ENCODE measurements around the gene YY1. TPM values are rescaled to one million over a fixed set of nuclear protein-coding genes. Genes with fewer than 3 reads are reported as not detected.
A peak's percentile ranks its signal among the peaks of the same experiment; 100 is the strongest.

Gene YY1
- 10 to 100 TPM; 24.0 to 80.2 (median 27.7) TPM for polyA plus RNA-seq
- long read RNA-seq, donor 1, result 0 reads
- long read RNA-seq, donor 2, full-length matches to known transcripts, result 34 of 34 reads
- long read RNA-seq, donor 2, partial matches to known transcripts, result 0 of 34 reads
- long read RNA-seq, donor 2, other reads (novel, unspliced or antisense), result 0 of 34 reads
- long read RNA-seq, donor 3, full-length matches to known transcripts, result 52 of 63 reads
- long read RNA-seq, donor 3, partial matches to known transcripts, result 11 of 63 reads
- long read RNA-seq, donor 3, other reads (novel, unspliced or antisense), result 0 of 63 reads
- long read RNA-seq, donor 4, full-length matches to known transcripts, result 3 of 3 reads
- long read RNA-seq, donor 4, partial matches to known transcripts, result 0 of 3 reads
- long read RNA-seq, donor 4, other reads (novel, unspliced or antisense), result 0 of 3 reads
- long read RNA-seq, donor 5, full-length matches to known transcripts, result 9 of 27 reads
- long read RNA-seq, donor 5, partial matches to known transcripts, result 18 of 27 reads
- long read RNA-seq, donor 5, other reads (novel, unspliced or antisense), result 0 of 27 reads
- long read RNA-seq, donor 6, full-length matches to known transcripts, result 52 of 62 reads
- long read RNA-seq, donor 6, partial matches to known transcripts, result 10 of 62 reads
- long read RNA-seq, donor 6, other reads (novel, unspliced or antisense), result 0 of 62 reads
- long read RNA-seq, donor 7, result 0 reads
- long read RNA-seq, donor 8, full-length matches to known transcripts, result 5 of 5 reads
- long read RNA-seq, donor 8, partial matches to known transcripts, result 0 of 5 reads
- long read RNA-seq, donor 8, other reads (novel, unspliced or antisense), result 0 of 5 reads
- long read RNA-seq, donor 9, full-length matches to known transcripts, result 14 of 14 reads
- long read RNA-seq, donor 9, partial matches to known transcripts, result 0 of 14 reads
- long read RNA-seq, donor 9, other reads (novel, unspliced or antisense), result 0 of 14 reads
- long read RNA-seq, donor 10, full-length matches to known transcripts, result 80 of 95 reads
- long read RNA-seq, donor 10, partial matches to known transcripts, result 15 of 95 reads
- long read RNA-seq, donor 10, other reads (novel, unspliced or antisense), result 0 of 95 reads

- Histone ChIP-seq H3K9me3 (ENCODE audit: control insufficient read depth in 2 of 2, insufficient read depth in 1 of 2, low read depth in 1 of 2, low read length in 1 of 2) (no peaks in the 10 kb centered on the region), H3K36me3 (ENCODE audit: control insufficient read depth in 3 of 3, insufficient read depth in 2 of 3, low read depth in 1 of 3, low read length in 3 of 3) (peaks cover 0 to 22% (median 0%) of the 10 kb centered on the region in 3 donors), H3K4me1 (ENCODE audit: control insufficient read depth in 3 of 3, insufficient read depth in 2 of 3, low read depth in 1 of 3, low read length in 2 of 3) (peaks cover 2 to 14% (median 5%) of the 10 kb centered on the region in 3 donors), H3K27ac (ENCODE audit: low read depth in 1 of 3, low read length in 2 of 3) (peak within 1 kb of the TSS; percentile 91 to 97 (median 91)), H3K4me3 (ENCODE audit: low read depth in 1 of 3, low read length in 3 of 3) (peak within 1 kb of the TSS; percentile 83 to 100 (median 99)), H3K27me3 (ENCODE audit: control insufficient read depth in 3 of 3, insufficient read depth in 3 of 3, low read length in 3 of 3) (no peaks in the 10 kb centered on the region)
- DNase-seq, result peak; percentile 98 to 99
- 0 to 1% (median 0%) methylated on average over 51 to 118 of the region's 125 CpGs for WGBS, 3 donors
- FAIRE-seq, result no peak
Observed at GRCh38 chr14:100238419-100239210, at the start of gene YY1. Gene YY1, plus strand, starts transcription at chr14:100239144. Its CDS starts 101 bp downstream, at chr14:100239245.

- FAIRE-seq, result no peak
- WGBS, 3 donors, result 94 to 100% (median 97%) methylated on average over 1 of the region's 1 CpG
- H3K4me3 ChIP-seq (ENCODE audit: low read depth in 1 of 3, low read length in 3 of 3), result no peak overlapping the region
Observed at GRCh38 chr14:100190126-100190525, 48.8 kb upstream of the YY1 start.

GRCh38 chr14:100191584-100192249 is 47.2 kb upstream of the YY1 start:
- no peak for DNase-seq
- WGBS, 3 donors, result 65 to 75% (median 70%) methylated on average over 14 of the region's 14 CpGs

More at GRCh38 chr14:100190126-100190525, 48.8 kb upstream of the YY1 start:
- H3K36me3 ChIP-seq (ENCODE audit: control insufficient read depth in 3 of 3, insufficient read depth in 2 of 3, low read depth in 1 of 3, low read length in 3 of 3), result peaks cover 0 to 4% (median 0%) of the 10 kb centered on the region in 3 donors
- H3K4me1 ChIP-seq (ENCODE audit: control insufficient read depth in 3 of 3, insufficient read depth in 2 of 3, low read depth in 1 of 3, low read length in 2 of 3), result peaks cover 4 to 35% (median 5%) of the 10 kb centered on the region in 3 donors
- DNase-seq, result no peak
- H3K27ac ChIP-seq (ENCODE audit: low read depth in 1 of 3, low read length in 2 of 3), result no peak overlapping the region
- H3K27me3 ChIP-seq (ENCODE audit: control insufficient read depth in 3 of 3, insufficient read depth in 3 of 3, low read length in 3 of 3), result no peaks in the 10 kb centered on the region
- H3K9me3 ChIP-seq (ENCODE audit: control insufficient read depth in 2 of 2, insufficient read depth in 1 of 2, low read depth in 1 of 2, low read length in 1 of 2), result peaks cover 0 to 8% of the 10 kb centered on the region in 2 donors

DNA sequence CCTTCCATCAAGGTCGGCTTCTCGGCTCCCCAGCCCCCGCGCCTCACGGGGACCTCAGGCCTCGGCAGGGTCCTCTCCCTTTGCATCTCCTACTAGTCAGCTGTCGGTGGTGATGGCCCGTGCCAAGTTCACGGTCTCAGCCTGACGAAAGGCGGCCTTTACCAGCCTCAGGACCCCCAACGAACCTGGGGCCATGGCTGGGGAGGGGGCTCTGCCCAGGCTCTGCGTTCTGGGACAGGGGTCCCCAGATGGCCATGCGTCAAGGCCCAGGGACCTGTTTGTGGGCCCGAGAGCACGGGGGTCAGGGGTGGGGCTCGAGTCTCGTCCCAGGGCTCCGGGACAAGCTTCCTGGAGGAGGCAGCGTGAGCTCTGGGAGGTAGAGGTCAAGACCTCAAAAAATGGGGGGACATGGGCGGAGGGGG is 46.7 kb upstream of the YY1 start:
- H3K9me3 ChIP-seq (ENCODE audit: control insufficient read depth in 2 of 2, insufficient read depth in 1 of 2, low read depth in 1 of 2, low read length in 1 of 2), result peaks cover 0 to 8% of the 10 kb centered on the region in 2 donors
- H3K27me3 ChIP-seq (ENCODE audit: control insufficient read depth in 3 of 3, insufficient read depth in 3 of 3, low read length in 3 of 3), result no peaks in the 10 kb centered on the region
- peak overlapping the region; percentile 84 to 96 (median 90) for H3K27ac ChIP-seq (ENCODE audit: low read depth in 1 of 3, low read length in 2 of 3)
- peaks cover 4 to 33% (median 4%) of the 10 kb centered on the region in 3 donors for H3K4me1 ChIP-seq (ENCODE audit: control insufficient read depth in 3 of 3, insufficient read depth in 2 of 3, low read depth in 1 of 3, low read length in 2 of 3)
- FAIRE-seq (no peak), DNase-seq (no peak)
- H3K4me3 ChIP-seq (ENCODE audit: low read depth in 1 of 3, low read length in 3 of 3), result peak overlapping the region in 2 of 3 donors; percentile 37
- peaks cover 0 to 4% (median 0%) of the 10 kb centered on the region in 3 donors for H3K36me3 ChIP-seq (ENCODE audit: control insufficient read depth in 3 of 3, insufficient read depth in 2 of 3, low read depth in 1 of 3, low read length in 3 of 3)
- 27 to 45% (median 45%) methylated on average over 19 to 21 of the region's 21 CpGs for WGBS, 3 donors

More at GRCh38 chr14:100191584-100192249, 47.2 kb upstream of the YY1 start:
- peaks cover 0 to 4% (median 0%) of the 10 kb centered on the region in 3 donors for H3K36me3 ChIP-seq (ENCODE audit: control insufficient read depth in 3 of 3, insufficient read depth in 2 of 3, low read depth in 1 of 3, low read length in 3 of 3)
- H3K4me1 ChIP-seq (ENCODE audit: control insufficient read depth in 3 of 3, insufficient read depth in 2 of 3, low read depth in 1 of 3, low read length in 2 of 3), result peaks cover 4 to 35% (median 5%) of the 10 kb centered on the region in 3 donors
- H3K27me3 ChIP-seq (ENCODE audit: control insufficient read depth in 3 of 3, insufficient read depth in 3 of 3, low read length in 3 of 3), result no peaks in the 10 kb centered on the region
- H3K9me3 ChIP-seq (ENCODE audit: control insufficient read depth in 2 of 2, insufficient read depth in 1 of 2, low read depth in 1 of 2, low read length in 1 of 2), result peaks cover 0 to 8% of the 10 kb centered on the region in 2 donors
- peak overlapping the region in 2 of 3 donors; percentile 90 to 96 for H3K27ac ChIP-seq (ENCODE audit: low read depth in 1 of 3, low read length in 2 of 3)
- FAIRE-seq, result no peak
- no peak overlapping the region for H3K4me3 ChIP-seq (ENCODE audit: low read depth in 1 of 3, low read length in 3 of 3)

GRCh38 chr14:100192672-100193416 is 46.1 kb upstream of the YY1 start:
- peaks cover 3 to 30% (median 4%) of the 10 kb centered on the region in 3 donors for H3K4me1 ChIP-seq (ENCODE audit: control insufficient read depth in 3 of 3, insufficient read depth in 2 of 3, low read depth in 1 of 3, low read length in 2 of 3)
- H3K4me3 ChIP-seq (ENCODE audit: low read depth in 1 of 3, low read length in 3 of 3), result peak overlapping the region; percentile 24 to 38 (median 37)
- peak; percentile 100 for DNase-seq
- peaks cover 0 to 4% (median 0%) of the 10 kb centered on the region in 3 donors for H3K36me3 ChIP-seq (ENCODE audit: control insufficient read depth in 3 of 3, insufficient read depth in 2 of 3, low read depth in 1 of 3, low read length in 3 of 3)
- peaks cover 0 to 8% of the 10 kb centered on the region in 2 donors for H3K9me3 ChIP-seq (ENCODE audit: control insufficient read depth in 2 of 2, insufficient read depth in 1 of 2, low read depth in 1 of 2, low read length in 1 of 2)
- FAIRE-seq, result no peak
- H3K27ac ChIP-seq (ENCODE audit: low read depth in 1 of 3, low read length in 2 of 3), result peak overlapping the region; percentile 85 to 96 (median 90)
- WGBS, 3 donors, result 0 to 1% (median 0%) methylated on average over 49 to 62 of the region's 62 CpGs
- H3K27me3 ChIP-seq (ENCODE audit: control insufficient read depth in 3 of 3, insufficient read depth in 3 of 3, low read length in 3 of 3), result no peaks in the 10 kb centered on the region

DNA sequence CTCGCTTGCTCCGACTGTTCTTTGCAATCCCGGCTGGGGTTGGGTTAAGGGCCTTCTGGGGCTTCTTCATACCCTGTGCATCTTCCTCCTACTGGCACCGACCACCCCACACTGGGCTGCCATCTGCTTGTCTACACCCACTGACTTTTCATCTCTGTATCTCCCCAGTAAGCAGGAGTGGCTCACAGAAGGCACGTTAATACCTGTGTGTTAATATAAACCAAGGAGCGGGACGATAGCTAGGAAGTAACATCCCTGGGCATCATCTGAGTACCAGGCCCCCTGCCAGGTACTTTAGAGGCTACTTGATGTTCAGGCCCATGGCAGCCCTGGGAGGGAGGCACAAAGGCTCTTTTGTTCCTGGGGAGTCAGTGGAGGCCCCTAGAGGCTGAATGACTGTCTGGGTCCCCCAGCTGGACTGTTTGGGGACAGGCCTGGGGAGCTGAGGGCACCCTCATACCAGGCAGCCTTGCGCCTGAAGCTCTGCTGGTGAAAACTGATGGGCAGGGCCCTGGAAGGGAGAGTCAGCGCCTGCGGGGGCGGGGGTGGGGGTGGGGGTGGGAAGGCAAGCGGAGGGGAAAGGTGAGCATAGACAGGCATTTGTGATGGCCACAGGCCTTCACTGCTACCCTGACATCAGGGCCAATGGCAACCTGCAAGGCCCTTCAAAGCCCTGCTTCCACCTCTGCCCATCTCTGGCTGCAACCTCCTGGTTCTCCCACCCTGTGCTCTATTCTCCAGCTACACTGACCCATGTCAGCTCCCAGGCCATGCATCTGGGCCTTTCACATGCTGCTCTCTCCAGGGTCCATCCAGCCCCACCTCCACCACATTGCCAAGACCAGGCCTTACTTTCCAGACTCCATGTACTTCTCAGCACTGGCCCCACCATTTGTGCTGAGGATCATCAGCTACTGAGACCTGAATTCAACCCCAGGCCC is 45.3 kb upstream of the YY1 start:
- H3K27ac ChIP-seq (ENCODE audit: low read depth in 1 of 3, low read length in 2 of 3), result peak overlapping the region; percentile 69 to 93 (median 85)
- DNase-seq (no peak), FAIRE-seq (no peak)
- H3K4me3 ChIP-seq (ENCODE audit: low read depth in 1 of 3, low read length in 3 of 3), result peak overlapping the region in 1 of 3 donors; percentile 38
- peaks cover 0 to 23% (median 4%) of the 10 kb centered on the region in 3 donors for H3K4me1 ChIP-seq (ENCODE audit: control insufficient read depth in 3 of 3, insufficient read depth in 2 of 3, low read depth in 1 of 3, low read length in 2 of 3)
- WGBS, 3 donors, result 46 to 61% (median 51%) methylated on average over 11 to 12 of the region's 12 CpGs
- peaks cover 0 to 8% of the 10 kb centered on the region in 2 donors for H3K9me3 ChIP-seq (ENCODE audit: control insufficient read depth in 2 of 2, insufficient read depth in 1 of 2, low read depth in 1 of 2, low read length in 1 of 2)
- no peaks in the 10 kb centered on the region for H3K36me3 ChIP-seq (ENCODE audit: control insufficient read depth in 3 of 3, insufficient read depth in 2 of 3, low read depth in 1 of 3, low read length in 3 of 3)
- H3K27me3 ChIP-seq (ENCODE audit: control insufficient read depth in 3 of 3, insufficient read depth in 3 of 3, low read length in 3 of 3), result no peaks in the 10 kb centered on the region
